ENCODE results near the gene GRB10.

DNA sequence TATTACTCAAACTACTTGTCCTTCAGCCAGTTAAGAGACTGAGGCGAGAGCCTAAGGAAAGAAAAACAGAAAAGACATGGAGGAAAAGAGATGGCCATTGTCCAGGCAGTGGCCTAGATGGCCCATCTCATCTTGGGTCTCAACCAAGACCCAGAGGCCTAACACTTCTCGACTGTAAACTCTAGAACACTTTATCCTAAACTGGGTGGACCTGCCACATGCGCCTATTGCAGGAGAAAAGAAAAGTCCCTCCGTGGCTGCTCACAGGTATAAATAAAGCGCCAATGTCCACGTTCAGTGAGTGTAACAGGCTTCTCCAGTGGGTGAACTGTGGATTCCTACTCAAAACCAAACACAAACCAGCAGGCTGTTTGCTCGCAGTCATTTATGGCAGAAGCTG is 124.8 kb downstream of the GRB10 start:
- TF ChIP-seq, protein P1, sequence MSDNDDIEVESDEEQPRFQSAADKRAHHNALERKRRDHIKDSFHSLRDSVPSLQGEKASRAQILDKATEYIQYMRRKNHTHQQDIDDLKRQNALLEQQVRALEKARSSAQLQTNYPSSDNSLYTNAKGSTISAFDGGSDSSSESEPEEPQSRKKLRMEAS (IDR thresholded peaks at IDR 0.05), result no peak
- TF ChIP-seq JUNB (IDR thresholded peaks at IDR 0.05), result no peak
- TF ChIP-seq, protein P2, sequence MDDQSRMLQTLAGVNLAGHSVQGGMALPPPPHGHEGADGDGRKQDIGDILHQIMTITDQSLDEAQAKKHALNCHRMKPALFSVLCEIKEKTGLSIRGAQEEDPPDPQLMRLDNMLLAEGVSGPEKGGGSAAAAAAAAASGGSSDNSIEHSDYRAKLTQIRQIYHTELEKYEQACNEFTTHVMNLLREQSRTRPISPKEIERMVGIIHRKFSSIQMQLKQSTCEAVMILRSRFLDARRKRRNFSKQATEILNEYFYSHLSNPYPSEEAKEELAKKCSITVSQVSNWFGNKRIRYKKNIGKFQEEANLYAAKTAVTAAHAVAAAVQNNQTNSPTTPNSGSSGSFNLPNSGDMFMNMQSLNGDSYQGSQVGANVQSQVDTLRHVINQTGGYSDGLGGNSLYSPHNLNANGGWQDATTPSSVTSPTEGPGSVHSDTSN (IDR thresholded peaks at IDR 0.05), result no peak
- TF ChIP-seq, protein P3, sequence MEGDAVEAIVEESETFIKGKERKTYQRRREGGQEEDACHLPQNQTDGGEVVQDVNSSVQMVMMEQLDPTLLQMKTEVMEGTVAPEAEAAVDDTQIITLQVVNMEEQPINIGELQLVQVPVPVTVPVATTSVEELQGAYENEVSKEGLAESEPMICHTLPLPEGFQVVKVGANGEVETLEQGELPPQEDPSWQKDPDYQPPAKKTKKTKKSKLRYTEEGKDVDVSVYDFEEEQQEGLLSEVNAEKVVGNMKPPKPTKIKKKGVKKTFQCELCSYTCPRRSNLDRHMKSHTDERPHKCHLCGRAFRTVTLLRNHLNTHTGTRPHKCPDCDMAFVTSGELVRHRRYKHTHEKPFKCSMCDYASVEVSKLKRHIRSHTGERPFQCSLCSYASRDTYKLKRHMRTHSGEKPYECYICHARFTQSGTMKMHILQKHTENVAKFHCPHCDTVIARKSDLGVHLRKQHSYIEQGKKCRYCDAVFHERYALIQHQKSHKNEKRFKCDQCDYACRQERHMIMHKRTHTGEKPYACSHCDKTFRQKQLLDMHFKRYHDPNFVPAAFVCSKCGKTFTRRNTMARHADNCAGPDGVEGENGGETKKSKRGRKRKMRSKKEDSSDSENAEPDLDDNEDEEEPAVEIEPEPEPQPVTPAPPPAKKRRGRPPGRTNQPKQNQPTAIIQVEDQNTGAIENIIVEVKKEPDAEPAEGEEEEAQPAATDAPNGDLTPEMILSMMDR (IDR thresholded peaks at IDR 0.05), result no peak
- TF ChIP-seq RFX5 (IDR thresholded peaks at IDR 0.05), result no peak
- no peak for TF ChIP-seq MAZ (IDR thresholded peaks at IDR 0.05; ENCODE audit: borderline replicate concordance, low read depth, low read length)
- no peak for TF ChIP-seq FOXS1 (CRISPR knock-in tag; IDR thresholded peaks at IDR 0.05)
- TF ChIP-seq HOXB13 (CRISPR knock-in tag; IDR thresholded peaks at IDR 0.05; ENCODE audit: low read depth), result no peak
- no peak for TF ChIP-seq CEBPB (IDR thresholded peaks at IDR 0.05)
- TF ChIP-seq POLR2A (IDR thresholded peaks at IDR 0.05; ENCODE audit: low read length), result no peak
- no peak for TF ChIP-seq ESRRA (IDR thresholded peaks at IDR 0.05; ENCODE audit: borderline replicate concordance, low read length)

Data from A549 (cell line).